Adrenal gland (tissue), 12 donors: ENCODE data around the gene SARNP. TPM values are rescaled to one million over a fixed set of nuclear protein-coding genes. Genes with fewer than 3 reads are reported as not detected.

Experiments
- DNase-seq, 7 donors: peaks; one replicate each; pipeline ENCODE4 v3.0.0-alpha.2; 2019 to 2020
- H3K27ac ChIP-seq, 5 donors: fragments of 200-600 bp; sonication (generic) in 4 of 5; 1 replicate in 3 of 5; 2 replicates in 2 of 5; pipeline versions ENCODE4 v1.5.1 to v1.8.0; 2016 to 2020; ENCODE audit warnings: mild to moderate bottlenecking in 1 of 5
- H3K27me3 ChIP-seq: fragments of 200-600 bp; 2 replicates; pipeline ENCODE4 v1.8.0; 2021
- H3K36me3 ChIP-seq, 2 donors: fragments of 200-600 bp; replicated peaks in 1 of 2; 1 replicate in 1 of 2; 2 replicates in 1 of 2; pipeline versions ENCODE4 v1.5.1 to v1.8.0; 2018 to 2022
- H3K4me1 ChIP-seq, 2 donors: fragments of 200-600 bp; replicated peaks in 1 of 2; 1 replicate in 1 of 2; 2 replicates in 1 of 2; pipeline versions ENCODE4 v1.5.1 to v1.8.0; 2018 to 2021
- H3K4me3 ChIP-seq, 4 donors: fragments of 200-600 bp; sonication (generic) in 3 of 4; one replicate each; pipeline ENCODE4 v1.5.1; 2016 to 2018
- H3K9me3 ChIP-seq, 3 donors: fragments of 200-600 bp; sonication (generic) in 1 of 3; replicated peaks in 1 of 3; 1 replicate in 2 of 3; 2 replicates in 1 of 3; pipeline versions ENCODE4 v1.5.1 to v1.8.0; 2016 to 2021
- CTCF ChIP-seq, 6 experiments: fragments of 450-650 bp in 4 of 6; fragments of 200-600 bp in 2 of 6; sonication (generic) in 1 of 6; IDR thresholded peaks; 1 replicate in 5 of 6; 2 replicates in 1 of 6; pipeline versions ENCODE4 v1.5.1 to v1.8.0; 2016 to 2021; ENCODE audit warnings: antibody characterized with exemption in 6 of 6, mild to moderate bottlenecking in 2 of 6, moderate library complexity in 1 of 6
- POLR2A ChIP-seq, 2 donors: fragments of 450-650 bp; IDR thresholded peaks; one replicate each; pipeline ENCODE4 v1.6.1; 2017; ENCODE audit warnings: antibody characterized with exemption in 2 of 2, mild to moderate bottlenecking in 2 of 2, moderate library complexity in 1 of 2
- WGBS, 4 donors: extraction: QIAGEN DNeasy Blood & Tissue Kit in 2 of 4; methylation state at CpG; one replicate each; pipeline versions ENCODE4 v1.1.5 to v1.1.7; 2013 to 2017; 5-methylcytosine and 5-hydroxymethylcytosine counted together
- intact Hi-C, 2 donors: fragments of 100-400 bp; cut with DNase I; formaldehyde crosslinking; loops; one replicate each; pipeline versions ENCODE4 v1.14.1 to v1.15.0; 2022 to 2023
- polyA plus RNA-seq, 3 donors: library from polyadenylated mRNA; stranded (reverse); fragments of 200-250 nt in 2 of 3; fragments of 350-450 nt in 1 of 3; fragmentation: Illumina TruSeq in 1 of 3; extraction: RNeasy Lipid Tissue Mini Kit (QIAGEN cat#74804) in 1 of 3; gene quantifications; one replicate each; pipeline ENCODE4 v1.2.3, GENCODE V29; 2013 to 2014
- total RNA-seq, 9 donors: library from RNA; depleted of rRNA in 4 of 9; stranded (reverse); fragments of >200 nt in 4 of 9; fragments of 120-200 nt in 1 of 9; fragmentation: NEBNext Ultra II Directional in 1 of 9; extraction: Animal tissue kit (Norgen Biotek cat#: 25700) in 1 of 9; gene quantifications; one replicate each; pipeline versions ENCODE4 v1.1.0 to v1.2.4, GENCODE V29; 2013 to 2023
- donor health status: healthy with polysubstance abuse.
- donor health status: Bipolar disorder and iron deficiency.
- donor health status: DM: yes; HTN: yes; CAD: no.
- donor health status: DM: no; HTN: no; CAD: no.
- donor health status: DM: no; HTN: no; CAD: no.
- donor health status: DM: yes; HTN: yes; CAD: no.

Gene SARNP
- total and polyA plus RNA-seq, 12 donors: 23.2 to 148 (median 59.2) TPM

DNA sequence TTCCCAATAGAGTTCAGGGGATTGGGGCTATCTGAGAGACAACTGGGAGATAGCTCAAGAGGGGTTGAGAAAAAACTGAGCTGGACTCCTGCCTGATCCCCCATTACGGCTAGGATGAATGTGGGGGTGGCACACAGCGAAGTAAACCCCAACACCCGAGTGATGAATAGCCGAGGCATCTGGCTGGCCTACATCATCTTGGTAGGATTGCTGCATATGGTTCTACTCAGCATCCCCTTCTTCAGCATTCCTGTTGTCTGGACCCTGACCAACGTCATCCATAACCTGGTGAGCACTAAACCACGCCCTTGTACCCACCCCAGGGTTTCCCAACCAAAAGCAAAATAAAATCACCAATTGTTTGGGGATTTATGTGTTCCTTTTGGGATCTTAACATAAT lies 1.4 kb upstream of the SARNP start:
- intact Hi-C loops: loop anchor here in 1 of 2 donors (5.0 kb wide), 1 partner anchor 123 kb away; no protein-coding TSS in a partner anchor
- H3K36me3 ChIP-seq: peaks cover 0 to 54% of the 10 kb centered on the region in 2 donors

DNA sequence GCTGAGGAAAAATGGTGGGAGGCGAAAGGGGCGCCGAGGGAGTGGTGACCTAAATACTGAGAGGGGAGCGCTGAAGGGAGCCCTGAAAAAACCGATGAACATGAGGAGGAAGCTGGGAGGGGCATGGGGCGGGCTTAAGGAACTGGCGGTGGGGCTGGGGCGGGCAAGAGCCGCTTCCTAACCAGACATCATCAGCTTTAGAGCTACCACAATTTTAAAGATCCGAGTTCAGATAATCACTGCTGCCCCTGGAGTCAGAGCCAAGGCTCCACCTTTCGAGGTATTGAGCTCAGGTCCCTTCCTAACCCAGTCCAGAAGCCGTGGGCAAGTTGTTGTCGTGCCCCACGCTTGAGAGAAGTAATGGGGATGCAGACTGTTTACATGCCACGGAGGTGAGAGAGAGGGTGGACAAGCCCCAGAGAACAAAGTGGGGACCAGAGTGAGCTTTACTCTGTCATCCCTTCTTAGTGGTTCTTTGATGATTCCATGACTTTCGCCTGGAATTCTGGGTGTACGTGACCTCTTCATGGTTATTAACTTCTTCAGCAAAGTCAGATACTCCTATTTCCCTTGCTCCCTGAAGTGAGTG lies 710 bp upstream of the SARNP start:
- Histone ChIP-seq H3K4me1 (peaks cover 18 to 42% of the 10 kb centered on the region in 2 donors), H3K9me3 (no peaks in the 10 kb centered on the region), H3K27me3 (no peaks in the 10 kb centered on the region), H3K4me3 (peak overlapping the region in 3 of 4 donors; percentile 44 to 79 (median 65)), H3K36me3 (peaks cover 0 to 54% of the 10 kb centered on the region in 2 donors), H3K27ac (peak overlapping the region in 2 of 5 donors; percentile 50 to 81)
- no peak for TF ChIP-seq CTCF (IDR thresholded peaks at IDR 0.05)
- TF ChIP-seq POLR2A (IDR thresholded peaks at IDR 0.05): no peak
- WGBS, 4 donors: 0 to 2% (median 1%) methylated on average over 14 to 17 of the region's 17 CpGs
- intact Hi-C loops: loop anchor here in 1 of 2 donors (5.0 kb wide), 1 partner anchor 124 kb away; no protein-coding TSS in a partner anchor
- DNase-seq: no peak

More for the DNA sequence above, 1.4 kb upstream of the SARNP start:
- H3K4me3 ChIP-seq: peak overlapping the region in 1 of 4 donors; percentile 65
- H3K27me3 ChIP-seq: no peaks in the 10 kb centered on the region
- H3K27ac ChIP-seq: no peak overlapping the region
- H3K9me3 ChIP-seq: no peaks in the 10 kb centered on the region
- whole genome bisulfite sequencing, 4 donors: 62 to 89% (median 81%) methylated on average over 6 of the region's 6 CpGs
- H3K4me1 ChIP-seq: peaks cover 21 to 47% of the 10 kb centered on the region in 2 donors
- no peak for TF ChIP-seq CTCF (IDR thresholded peaks at IDR 0.05)
- no peak for DNase-seq

DNA sequence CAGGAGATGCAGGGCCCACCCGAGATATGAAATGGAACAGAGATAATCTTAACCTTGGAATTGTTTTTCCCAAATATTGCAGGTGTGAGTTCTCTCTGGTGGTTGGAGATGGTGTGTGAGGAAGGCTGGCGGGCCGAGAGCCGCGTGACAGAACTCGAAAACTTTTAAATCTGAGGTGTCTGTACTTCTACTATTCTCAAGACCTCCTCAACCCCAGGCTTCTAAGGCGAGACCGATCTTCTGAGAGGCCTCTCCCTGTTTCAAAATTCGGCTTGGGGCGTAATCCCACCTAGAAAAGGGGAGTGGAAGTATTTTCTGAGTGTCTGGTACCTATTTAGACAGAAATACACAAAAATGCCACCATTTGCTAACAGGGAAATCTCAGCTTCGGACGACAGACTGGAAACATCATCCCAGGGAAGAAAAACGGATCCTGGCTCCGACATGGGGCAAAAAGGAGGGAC lies 611 bp downstream of the SARNP start:
- 0 to 1% (median 1%) methylated on average over 14 of the region's 14 CpGs for WGBS, 4 donors
- peak in 3 of 7 donors; percentile 38 to 49 (median 47) for DNase-seq
- Histone ChIP-seq H3K9me3 (no peaks in the 10 kb centered on the region), H3K27me3 (no peaks in the 10 kb centered on the region), H3K4me3 (peak overlapping the region; percentile 53 to 79 (median 61)), H3K27ac (peak overlapping the region; percentile 74 to 92 (median 88)), H3K4me1 (peaks cover 18 to 45% of the 10 kb centered on the region in 2 donors), H3K36me3 (peaks cover 0 to 42% of the 10 kb centered on the region in 2 donors)
- intact Hi-C loops: loop anchor here in 1 of 2 donors (5.0 kb wide), 1 partner anchor 125 kb away; no protein-coding TSS in a partner anchor
- no peak for TF ChIP-seq POLR2A (IDR thresholded peaks at IDR 0.05)
- no peak for TF ChIP-seq CTCF (IDR thresholded peaks at IDR 0.05)

- no peak for TF ChIP-seq CTCF (IDR thresholded peaks at IDR 0.05)
- no peak for DNase-seq
- intact Hi-C loops: loop anchor here in 1 of 2 donors (5.0 kb wide), 1 partner anchor 127 kb away; no protein-coding TSS in a partner anchor
- Histone ChIP-seq H3K9me3 (no peaks in the 10 kb centered on the region), H3K4me3 (no peak overlapping the region), H3K27ac (no peak overlapping the region), H3K36me3 (peaks cover 0 to 28% of the 10 kb centered on the region in 2 donors), H3K27me3 (no peaks in the 10 kb centered on the region), H3K4me1 (peaks cover 18 to 48% of the 10 kb centered on the region in 2 donors)
- 79 to 87% (median 85%) methylated on average over 9 to 12 of the region's 12 CpGs for WGBS, 4 donors
Measured at GRCh38 chr12:55815473-55815872, 2.1 kb downstream of the SARNP start.
